Measurements from ENCODE around the gene NKAPD1.
A peak's percentile ranks its signal among the peaks of the same experiment; 100 is the strongest.
"Not testable (repeated sequence)": the region's sequence is repeated elsewhere in the genome, so short reads cannot be mapped to it uniquely, and the experiment has no call there.

Gene NKAPD1, protein sequence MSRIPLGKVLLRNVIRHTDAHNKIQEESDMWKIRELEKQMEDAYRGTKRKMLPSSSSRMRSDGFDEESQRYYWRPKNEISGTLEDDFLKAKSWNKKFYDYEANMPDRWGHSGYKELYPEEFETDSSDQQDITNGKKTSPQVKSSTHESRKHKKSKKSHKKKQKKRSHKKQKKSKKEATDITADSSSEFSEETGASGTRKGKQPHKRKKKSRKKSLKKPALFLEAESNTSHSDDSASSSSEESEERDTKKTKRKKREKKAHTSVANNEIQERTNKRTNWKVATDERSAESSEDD

DNA sequence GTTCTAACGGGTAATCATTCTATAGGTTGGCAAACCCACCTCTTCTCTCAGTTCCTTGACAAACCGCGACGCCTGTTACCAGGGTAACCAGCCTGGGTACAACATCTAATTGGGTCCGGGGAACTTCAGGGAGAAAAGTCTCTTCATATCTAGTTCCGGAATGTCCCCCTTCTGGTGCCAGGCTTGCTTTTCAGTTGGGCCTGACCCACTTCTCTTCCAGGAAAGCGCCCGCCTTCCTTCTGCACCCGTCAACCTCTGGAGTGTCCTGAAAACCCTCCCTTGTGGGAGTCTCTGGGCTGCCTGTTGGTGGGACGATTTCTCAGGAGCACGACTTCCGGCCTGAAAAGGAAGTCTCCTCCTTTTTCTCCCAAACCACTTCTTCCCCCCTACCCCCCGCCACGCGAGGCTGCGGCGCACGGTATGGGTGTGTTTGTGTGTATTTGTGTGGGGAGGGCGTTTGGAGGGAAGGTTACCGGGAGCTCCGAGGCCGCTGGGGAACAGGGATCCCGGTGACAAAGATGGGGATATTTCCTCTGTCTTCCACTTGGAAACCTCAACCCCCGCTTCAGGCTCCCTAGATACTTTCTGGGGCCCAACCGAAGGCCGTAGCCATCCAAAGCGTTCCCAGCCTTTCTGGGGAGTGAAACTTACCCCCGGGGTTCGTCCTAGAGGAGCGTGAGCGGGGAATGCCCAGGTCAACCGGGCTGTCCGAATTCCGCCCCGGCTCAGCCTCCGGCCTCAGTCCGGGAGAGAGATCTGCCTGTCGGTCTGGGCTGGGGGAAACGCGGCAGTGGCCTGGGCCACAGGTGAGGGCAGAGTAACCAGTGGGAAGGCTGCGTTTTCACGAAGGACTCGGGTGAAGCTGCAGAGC is at the start of gene NKAPD1, which contains the start of gene PIH1D2:
TSS of gene NKAPD1 (plus strand) at position 359 of the 871 bp plus-strand sequence. CDS start 1,276 bp downstream, outside the sequence.
TSS of gene PIH1D2 (minus strand) at position 77 of the 871 bp plus-strand sequence. CDS start 843 bp downstream, outside the sequence.
- DNase-seq (ENCODE audit: low spot score), result peak; percentile 83

DNA sequence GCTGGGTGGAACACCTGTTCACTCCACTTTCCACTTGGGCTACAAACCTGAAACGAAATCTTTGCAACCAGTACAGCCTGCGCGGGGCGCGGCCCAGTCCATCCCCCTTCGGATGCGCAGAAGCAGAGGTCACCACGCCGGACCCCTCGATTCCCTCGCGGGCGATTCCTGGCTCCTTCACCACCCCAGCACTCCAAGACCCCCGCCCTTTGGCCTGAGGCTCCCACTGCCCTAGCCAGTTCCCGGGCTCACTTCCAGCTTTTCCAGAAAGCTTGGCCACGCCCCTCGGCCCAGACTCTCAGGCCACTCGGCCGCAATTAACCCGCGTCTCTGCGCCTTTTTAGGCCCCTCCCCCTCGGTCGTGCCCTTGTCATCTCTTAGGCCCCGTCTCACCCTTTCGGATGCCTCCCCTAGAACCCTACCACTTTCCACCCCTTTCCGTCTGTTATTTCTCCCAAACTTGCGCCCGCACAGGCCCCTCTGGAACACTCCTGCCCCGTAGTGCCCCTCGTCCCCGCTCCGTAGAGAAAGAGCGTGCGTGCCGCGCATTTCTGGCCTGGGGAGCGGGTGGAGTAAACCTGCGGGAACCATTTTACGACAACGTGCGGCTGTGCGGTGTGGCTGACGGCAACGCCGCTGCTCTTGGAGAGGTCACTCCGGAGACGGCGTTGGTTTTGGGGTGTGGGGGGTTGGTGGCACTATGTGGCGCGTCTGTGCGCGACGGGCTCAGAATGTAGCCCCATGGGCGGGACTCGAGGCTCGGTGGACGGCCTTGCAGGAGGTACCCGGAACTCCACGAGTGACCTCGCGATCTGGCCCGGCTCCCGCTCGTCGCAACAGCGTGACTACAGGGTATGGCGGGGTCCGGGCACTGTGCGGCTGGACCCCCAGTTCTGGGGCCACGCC is 49.1 kb upstream of the NKAPD1 start, which contains the start of gene DLAT:
TSS of gene DLAT (plus strand) at position 636 of the 906 bp plus-strand sequence. CDS start at position 701, 65 bp downstream.
- DNase-seq (ENCODE audit: low spot score), result peak; percentile 79

DNA sequence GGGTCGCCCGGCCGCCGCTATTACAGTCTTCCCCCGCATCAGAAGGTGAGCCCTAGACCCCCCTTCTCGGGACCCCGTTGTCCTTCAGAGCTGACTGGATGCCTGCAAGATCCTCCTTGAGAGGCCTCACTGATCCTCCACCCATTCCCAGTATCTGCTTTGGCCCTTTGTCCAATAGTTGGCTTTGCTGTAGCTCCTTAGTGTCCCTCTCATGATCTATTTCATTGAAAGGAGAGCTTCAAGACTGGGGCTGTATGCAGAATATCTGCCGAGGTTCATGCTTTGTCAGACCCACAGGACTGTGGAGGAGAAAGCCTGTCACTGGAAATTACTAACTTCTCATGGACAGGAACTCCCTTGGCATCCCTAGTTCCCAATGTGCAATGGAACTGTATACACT is 48.4 kb upstream of the NKAPD1 start:
- peak; percentile 15 for DNase-seq (ENCODE audit: low spot score)

DNA sequence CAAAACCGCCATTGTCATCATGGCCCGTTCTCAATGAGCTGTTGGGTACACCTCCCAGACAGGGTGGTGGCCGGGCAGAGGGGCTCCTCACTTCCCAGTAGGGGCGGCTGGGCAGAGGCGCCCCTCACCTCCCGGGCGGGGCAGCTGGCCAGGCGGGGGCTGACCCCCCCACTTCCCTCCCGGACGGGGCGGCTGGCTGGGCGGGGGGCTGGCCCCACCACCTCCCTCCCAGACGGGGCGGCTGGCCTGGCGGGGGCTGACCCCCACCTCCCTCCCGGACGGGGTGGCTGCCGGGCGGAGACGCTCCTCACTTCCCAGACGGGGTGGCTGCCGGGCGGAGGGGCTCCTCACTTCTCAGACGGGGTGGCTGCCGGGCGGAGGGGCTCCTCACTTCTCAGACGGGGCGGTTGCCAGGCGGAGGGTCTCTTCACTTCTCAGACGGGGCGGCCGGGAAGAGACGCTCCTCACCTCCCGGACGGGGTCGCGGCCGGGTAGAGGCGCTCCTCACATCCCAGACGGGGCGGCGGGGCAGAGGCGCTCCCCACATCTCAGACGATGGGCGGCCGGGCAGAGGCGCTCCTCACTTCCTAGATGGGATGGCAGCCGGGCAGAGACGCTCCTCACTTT is 47.2 kb upstream of the NKAPD1 start:
- DNase-seq (ENCODE audit: low spot score), result not testable (repeated sequence)

DNA sequence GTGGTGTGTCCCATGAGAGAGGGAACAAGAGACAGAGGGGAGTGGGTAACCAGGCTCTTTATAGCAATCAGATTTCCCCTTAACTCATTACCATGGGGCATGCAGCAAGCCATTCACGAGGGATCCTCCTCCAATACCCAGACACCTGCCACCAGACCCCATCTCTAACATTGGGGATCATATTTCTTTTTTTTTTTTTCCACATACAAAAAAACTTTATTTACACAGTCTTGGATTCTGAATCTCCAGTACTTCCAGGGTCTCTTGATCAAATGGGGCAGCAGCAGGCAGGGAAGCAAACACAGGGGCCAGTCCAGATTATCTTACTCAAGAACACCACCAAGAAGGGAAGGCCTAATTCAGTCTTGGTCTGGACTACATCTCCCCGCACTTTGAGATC is 44.6 kb upstream of the NKAPD1 start:
- no peak for DNase-seq (ENCODE audit: low spot score)

DNA sequence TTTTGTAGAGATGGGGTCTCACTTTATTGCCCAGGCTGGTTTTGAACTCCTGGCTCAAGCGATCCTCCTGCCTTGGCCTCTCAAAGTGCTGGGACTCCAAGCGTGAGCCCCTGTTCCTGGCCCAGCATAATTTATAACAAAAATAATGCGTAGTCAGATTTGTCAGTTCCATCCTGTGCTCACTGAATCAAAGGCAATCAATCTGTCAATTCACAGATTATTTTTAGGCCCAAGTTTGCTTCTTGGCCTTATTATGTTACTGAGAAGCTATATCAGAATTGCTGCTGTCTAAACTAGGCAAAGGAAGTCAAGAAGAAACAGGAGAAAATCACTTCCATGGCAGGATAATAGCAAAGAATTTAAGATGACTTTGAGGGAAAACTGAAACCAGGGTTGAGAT is 40.2 kb upstream of the NKAPD1 start:
- no peak for DNase-seq (ENCODE audit: low spot score)

DNA sequence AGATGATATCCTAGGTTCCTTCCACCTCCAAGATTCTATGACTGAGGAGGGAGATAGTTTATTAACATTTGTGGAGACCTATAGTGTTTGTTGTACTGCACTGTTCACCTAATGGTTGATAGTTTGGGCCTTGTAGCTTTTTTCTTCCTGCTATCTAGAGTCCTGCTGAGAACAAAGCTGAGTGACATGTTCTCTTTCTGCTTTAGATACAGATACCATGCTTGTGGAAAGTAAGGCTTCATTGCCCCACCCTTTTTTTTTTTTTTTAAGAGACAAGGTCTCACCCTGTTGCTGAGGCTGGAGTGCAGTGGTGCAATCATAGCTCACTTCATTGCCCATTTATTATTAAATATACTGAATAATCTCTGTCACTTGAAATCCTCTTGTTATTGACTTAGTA is 36.6 kb upstream of the NKAPD1 start:
- no peak for DNase-seq (ENCODE audit: low spot score)

DNA sequence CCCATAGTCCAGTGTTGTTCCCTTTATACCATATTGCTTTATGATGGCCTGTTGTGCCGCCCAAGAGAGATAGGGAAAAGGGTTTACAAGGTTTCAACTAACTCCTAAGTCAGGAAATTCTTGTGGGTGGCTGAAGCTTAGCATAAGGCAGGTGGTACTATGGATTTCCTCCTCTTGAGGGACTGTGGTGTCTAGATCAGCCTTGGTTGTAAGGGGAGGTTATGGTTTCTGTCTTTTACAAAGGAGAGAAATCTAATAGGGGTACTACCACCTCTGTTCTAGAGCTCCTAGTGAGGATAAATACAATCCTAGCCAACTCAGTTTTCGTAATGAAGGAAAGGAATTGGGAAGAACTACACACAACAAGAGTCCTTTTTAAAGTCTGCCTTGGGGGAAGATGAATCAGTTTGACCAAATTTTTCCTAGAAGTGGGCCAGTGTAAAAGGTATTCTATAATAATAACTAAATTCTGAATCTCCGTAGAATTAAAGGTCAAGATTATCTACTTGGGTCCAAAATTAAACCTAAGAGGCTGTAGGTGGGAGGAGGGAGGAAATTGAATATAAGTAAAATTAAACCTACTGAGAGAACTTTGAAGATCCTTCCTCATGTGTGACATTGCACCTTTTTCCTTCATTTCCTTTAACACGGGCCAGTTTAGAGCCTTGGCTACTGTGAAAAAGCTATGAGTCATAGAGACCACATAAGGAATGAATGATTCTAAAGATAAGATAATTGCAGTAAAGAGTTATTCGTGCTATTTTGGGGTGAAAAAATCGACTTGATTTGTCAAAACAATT is 31.7 kb upstream of the NKAPD1 start:
- peak; percentile 35 for DNase-seq (ENCODE audit: low spot score)

DNA sequence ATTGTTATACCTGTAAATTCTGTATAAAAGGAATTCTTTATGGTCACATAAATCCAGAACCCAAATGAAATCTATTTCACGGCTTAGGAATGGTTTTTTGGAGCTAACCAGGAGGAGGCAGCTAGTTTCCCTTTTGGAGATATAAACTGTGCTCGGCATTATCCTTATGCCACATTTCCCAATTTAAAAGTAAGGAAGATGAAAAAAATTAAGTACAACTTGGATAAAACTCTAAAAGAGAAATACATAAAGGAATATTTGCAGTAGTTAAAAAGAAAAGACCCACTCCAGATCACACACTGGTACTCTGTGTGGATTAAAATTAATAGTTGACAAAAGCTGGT is 31.2 kb upstream of the NKAPD1 start:
- DNase-seq (ENCODE audit: low spot score), result no peak

DNA sequence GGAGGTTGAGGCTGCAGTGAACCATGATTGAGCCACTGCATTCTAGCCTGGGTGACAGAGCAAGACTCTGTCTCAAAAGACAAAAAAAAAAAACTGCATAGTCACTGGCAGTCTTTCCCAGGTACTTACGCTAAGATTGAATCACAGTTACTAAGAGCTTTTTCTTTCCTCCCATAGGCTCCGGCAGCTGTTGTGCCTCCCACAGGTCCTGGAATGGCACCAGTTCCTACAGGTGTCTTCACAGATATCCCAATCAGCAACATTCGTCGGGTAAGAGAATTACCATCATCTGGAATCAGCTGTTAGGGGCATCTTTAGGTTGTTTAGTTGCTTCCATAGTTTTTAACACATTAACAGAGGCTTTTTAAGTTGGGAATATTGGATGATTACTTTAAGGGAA is 29.1 kb upstream of the NKAPD1 start:
- no peak for DNase-seq (ENCODE audit: low spot score)

DNA sequence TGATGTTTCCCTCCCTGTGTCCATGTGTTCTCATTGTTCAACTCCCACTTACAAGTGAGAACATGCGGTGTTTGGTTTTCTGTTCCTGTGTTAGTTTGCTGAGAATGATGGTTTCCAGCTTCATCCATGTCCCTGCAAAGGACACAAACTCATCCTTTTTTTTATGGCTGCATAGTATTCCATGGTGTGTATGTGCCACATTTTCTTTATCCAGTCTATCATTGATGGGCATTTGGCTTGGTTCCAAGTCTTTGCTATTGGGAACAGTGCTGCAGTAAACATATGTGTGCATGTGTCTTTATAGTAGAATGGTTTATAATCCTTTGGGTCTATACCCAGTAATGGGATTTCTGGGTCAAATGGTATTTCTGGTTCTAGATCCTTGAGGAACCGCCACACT is 27.5 kb upstream of the NKAPD1 start:
- not testable (repeated sequence) for DNase-seq (ENCODE audit: low spot score)

DNA sequence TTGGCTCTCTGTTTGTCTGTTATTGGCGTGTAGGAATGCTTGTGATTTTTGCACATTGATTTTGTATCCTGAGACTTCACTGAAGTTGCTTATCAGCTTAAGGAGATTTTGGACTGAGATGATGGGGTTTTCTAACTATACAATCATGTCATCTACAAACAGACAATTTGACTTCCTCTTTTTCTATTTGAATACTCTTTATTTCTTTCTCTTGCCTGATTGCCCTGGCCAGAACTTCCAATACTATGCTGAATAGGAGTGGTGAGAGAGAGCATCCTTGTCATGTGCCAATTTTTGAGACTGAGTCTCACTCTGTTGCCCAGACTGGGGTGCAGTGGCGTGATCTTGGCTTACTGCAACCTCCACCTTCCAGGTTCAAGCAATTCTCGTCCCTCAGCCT is 25.8 kb upstream of the NKAPD1 start:
- not testable (repeated sequence) for DNase-seq (ENCODE audit: low spot score)

DNA sequence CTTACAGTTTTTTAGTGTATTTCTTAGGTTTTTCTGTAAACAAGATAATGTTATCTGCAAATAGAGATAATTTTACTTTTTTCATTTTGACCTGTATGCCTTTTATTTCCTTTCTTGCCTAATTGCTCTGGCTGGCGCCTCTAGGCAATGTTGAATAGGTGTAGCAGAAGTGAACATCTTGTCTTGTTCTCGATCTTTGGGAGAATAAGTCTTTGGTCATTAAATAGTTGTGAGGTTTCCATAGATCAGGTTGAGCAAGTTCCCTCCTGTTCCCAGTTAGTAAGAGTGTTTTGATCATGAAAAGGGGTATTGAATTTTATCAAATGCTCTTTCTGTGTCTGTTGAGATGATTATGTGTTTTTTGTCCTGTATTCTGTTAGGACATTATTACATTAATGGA is 24.3 kb upstream of the NKAPD1 start:
- no peak for DNase-seq (ENCODE audit: low spot score)

DNA sequence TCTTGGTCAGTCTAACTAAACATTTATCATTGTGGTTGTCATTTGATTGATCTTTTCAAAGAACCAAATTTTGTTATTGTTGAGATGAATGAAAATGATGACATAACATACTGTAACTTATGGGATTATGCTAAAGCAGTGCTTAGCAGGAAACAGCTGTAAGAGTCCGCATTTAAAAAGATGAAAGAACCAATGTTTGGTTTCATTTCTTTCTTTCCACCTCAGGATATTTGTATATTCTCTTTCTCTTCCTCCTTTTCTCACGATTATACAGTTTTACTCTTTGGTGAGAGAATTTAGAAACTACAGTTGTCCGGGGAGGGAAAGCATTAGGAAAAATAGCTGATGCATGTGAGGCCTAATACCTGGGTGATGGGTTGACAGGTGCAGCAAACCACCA is 23.4 kb upstream of the NKAPD1 start:
- DNase-seq (ENCODE audit: low spot score), result no peak

DNA sequence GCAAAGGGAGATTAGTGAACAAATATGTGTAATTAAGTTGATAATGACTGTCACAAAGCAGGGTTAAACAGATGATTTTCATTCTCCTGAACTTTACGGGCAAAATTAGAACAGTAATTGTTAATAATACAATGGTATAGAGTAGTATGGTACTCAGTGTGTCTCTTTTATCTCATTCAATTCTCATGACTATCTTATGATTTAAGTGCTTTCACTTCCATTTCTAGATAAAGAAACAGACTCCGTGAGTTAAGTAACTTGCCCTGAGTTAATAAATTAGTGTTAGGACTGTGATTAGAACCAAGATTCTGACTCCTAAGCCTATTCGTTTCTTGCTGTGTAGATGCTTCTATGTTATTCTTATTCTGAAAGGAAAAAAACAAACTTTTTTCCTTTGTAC is 22.3 kb upstream of the NKAPD1 start:
- DNase-seq (ENCODE audit: low spot score), result no peak

DNA sequence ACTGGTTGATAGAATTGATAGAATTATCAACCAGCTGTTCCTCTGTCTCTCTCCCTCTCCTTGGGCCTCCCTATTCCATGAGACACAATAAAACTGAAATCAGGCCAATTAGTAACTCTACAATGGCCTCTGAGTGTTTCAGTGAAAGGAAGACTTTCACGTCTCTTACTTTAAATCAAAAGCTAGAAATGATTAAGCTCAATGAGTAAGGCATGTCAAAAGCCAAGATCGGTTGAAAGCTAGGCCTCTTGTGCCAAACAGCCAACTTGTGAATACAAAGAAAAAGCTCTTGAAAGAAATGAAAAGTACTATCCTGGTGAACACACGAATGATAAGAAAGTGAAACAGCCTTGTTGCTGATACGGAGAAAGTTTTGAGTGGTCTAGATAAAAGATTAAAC is 16.9 kb upstream of the NKAPD1 start:
- no peak for DNase-seq (ENCODE audit: low spot score)

DNA sequence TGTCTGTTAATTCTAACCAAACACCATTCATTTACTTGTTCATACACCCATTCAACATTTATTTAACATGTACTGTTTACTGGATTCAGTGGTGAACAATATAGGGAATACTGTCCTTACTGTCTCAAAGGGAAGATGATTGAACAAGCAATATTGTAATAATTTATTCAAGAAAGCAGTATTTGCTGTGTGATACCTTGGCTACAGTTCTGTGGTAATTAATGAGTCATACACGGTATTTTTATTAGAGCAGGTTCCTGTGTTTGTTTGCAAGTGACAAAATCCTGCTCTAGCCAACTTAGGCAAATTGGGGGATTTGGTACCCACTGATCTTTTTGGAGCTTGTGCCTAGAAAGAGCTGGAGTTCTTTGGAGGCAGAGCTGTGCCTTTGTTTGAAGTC is 16.0 kb upstream of the NKAPD1 start:
- DNase-seq (ENCODE audit: low spot score), result no peak

DNA sequence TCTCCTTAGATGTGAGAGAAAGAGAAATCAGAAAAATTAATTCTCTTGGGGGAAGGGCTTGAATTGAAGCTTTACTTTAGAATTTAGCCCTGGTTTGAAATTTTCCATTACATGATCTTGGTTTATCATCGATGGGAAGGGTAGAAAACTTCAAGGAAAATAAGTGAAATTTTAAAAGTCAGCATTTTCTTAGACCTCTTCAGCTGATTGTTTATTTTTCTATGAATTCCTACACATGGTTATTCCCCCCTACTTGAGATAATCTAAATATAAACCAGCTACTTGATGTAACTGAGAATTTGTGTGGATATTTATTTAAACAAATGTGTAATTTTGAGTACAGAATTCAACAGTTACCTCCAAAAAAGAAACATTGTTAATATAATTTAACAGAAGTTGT is 11.2 kb upstream of the NKAPD1 start:
- no peak for DNase-seq (ENCODE audit: low spot score)

DNA sequence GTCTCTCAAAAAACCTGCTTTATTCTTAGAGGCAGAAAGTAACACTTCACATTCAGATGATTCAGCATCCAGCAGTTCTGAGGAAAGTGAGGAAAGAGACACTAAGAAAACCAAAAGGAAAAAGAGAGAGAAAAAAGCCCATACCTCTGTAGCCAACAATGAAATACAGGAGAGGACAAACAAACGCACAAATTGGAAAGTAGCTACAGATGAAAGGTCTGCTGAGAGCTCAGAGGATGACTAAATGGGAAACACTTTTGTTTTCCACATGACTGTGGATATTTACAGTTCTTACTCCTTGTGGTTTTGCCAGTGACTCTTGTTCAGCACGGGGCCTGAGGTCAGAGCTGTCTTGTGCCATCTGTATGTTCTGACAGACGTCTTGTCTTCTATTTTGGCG is 8.6 kb downstream of the NKAPD1 start:
- DNase-seq (ENCODE audit: low spot score), result no peak

DNA sequence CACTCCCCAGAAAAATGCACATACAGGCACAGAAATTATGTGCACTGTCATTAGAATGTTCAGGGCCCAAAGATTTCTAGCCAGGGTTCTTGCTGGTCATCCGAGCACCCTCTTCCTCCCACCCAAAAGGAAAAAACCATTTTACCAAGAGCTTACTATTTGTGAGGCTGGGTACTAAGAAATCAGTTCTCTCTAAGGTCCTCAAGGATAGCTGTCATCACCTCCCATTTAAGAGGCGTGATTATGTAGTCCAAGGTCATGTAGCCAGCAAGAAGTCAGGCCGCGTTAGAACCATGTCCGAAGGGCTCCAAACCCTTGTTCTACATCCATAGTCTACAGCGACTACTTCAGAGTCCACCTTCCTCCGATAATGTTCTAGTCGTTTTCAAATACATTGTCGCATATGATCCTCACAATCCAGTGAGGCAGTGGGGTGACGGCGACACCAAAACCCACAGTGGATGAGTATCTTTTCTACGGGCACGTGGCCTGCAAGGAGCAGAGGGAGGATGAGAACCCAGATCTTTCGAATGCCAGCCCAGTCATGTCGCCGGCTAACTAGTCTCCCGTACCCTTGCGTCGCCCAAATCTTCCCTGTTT is 11.8 kb downstream of the NKAPD1 start:
- DNase-seq (ENCODE audit: low spot score), result peak; percentile 35

All from kidney capillary endothelial cell (primary cell).